ENCODE results near the gene HCRT. TPM values are rescaled to one million over a fixed set of nuclear protein-coding genes. Genes with fewer than 3 reads are reported as not detected.
A peak's percentile ranks its signal among the peaks of the same experiment; 100 is the strongest.

Gene HCRT
- total and polyA plus RNA-seq, 2 of the 8 experiments (the other 6 are each of a cell fraction or from before 2014, with no cell fraction given) = not detected

GRCh38 chr17:42159796-42160530, 25.3 kb downstream of the HCRT start:
- no peak for TF ChIP-seq FOSL1 (IDR thresholded peaks at IDR 0.05; ENCODE audit: insufficient read depth, low read depth, low read length)
- no peak for TF ChIP-seq BACH1 (IDR thresholded peaks at IDR 0.05; ENCODE audit: low read length)
- TF ChIP-seq EZH2 (IDR thresholded peaks at IDR 0.05; ENCODE audit: low read depth, low read length, severe bottlenecking) = no peak
- TF ChIP-seq EGR1 (IDR thresholded peaks at IDR 0.05; ENCODE audit: borderline replicate concordance, low read depth, low read length) = no peak
- TF ChIP-seq CBX8 (IDR thresholded peaks at IDR 0.05; ENCODE audit: borderline replicate concordance, low read depth, low read length) = no peak
- TF ChIP-seq GABPA (IDR thresholded peaks at IDR 0.05; ENCODE audit: borderline replicate concordance, insufficient read depth, low read length) = no peak
- TF ChIP-seq EP300 (IDR thresholded peaks at IDR 0.05; ENCODE audit: borderline replicate concordance in 1 of 2, low read depth in 2 of 2, low read length in 2 of 2) = no peak
- Histone ChIP-seq H3K4me1 (replicated peaks in 1 of 4; ENCODE audit: control insufficient read depth in 3 of 4, insufficient read depth in 4 of 4, low read length in 3 of 4) (peaks cover 0 to 10% (median 5%) of the 10 kb centered on the region in 4 experiments; a peak in 5 of 7 replicates), H3K79me2 (ENCODE audit: control insufficient read depth in 1 of 2, insufficient read depth in 2 of 2, low read length in 2 of 2) (no peaks in the 10 kb centered on the region), H4K5ac (ENCODE audit: insufficient read length, low read depth, low read length) (no peak overlapping the region), H3K27me3 (replicated peaks in 1 of 4; ENCODE audit: control insufficient read depth in 3 of 4, extremely low read depth in 1 of 4, insufficient read depth in 3 of 4, low read length in 3 of 4) (no peaks in the 10 kb centered on the region), H2BK12ac (ENCODE audit: low read depth, low read length) (0 out of 2 replicates have a peak overlapping the region, but pooled peaks have one; percentile 17), H3K23ac (ENCODE audit: insufficient read length) (no peak overlapping the region), H3K27ac (ENCODE audit: low read depth, low read length) (no peak overlapping the region), H3K14ac (ENCODE audit: insufficient read length) (no peak overlapping the region), H3K79me1 (ENCODE audit: low read depth, low read length) (no peaks in the 10 kb centered on the region), H3K23me2 (ENCODE audit: low read depth, low read length) (peaks cover 7% of the 10 kb centered on the region; the same call in 1 of the 2 replicates), H2AFZ (ENCODE audit: low read length) (no peak overlapping the region), H2BK120ac (replicated peaks; ENCODE audit: low read depth, low read length) (no peak overlapping the region), H3K18ac (ENCODE audit: extremely low read depth, low read length) (no peak overlapping the region), H4K8ac (ENCODE audit: extremely low read depth, insufficient read depth, low read length) (peak overlapping the region; percentile 36; the same call in 1 of the 2 replicates), H2BK20ac (ENCODE audit: low read length) (no peak overlapping the region), H3K4ac (replicated peaks; ENCODE audit: insufficient read length, low read depth, low read length) (no peak overlapping the region), H3K36me3 (ENCODE audit: control insufficient read depth in 2 of 4, insufficient read depth in 4 of 4, low read length in 3 of 4) (no peaks in the 10 kb centered on the region), H4K20me1 (replicated peaks in 1 of 2; ENCODE audit: control insufficient read depth in 1 of 2, insufficient read depth in 2 of 2, low read length in 2 of 2) (no peaks in the 10 kb centered on the region), H2AK5ac (ENCODE audit: low read depth, low read length) (no peak overlapping the region), H2BK15ac (ENCODE audit: low read length) (no peak overlapping the region), H3K4me3 (ENCODE audit: extremely low read depth in 1 of 4, insufficient read depth in 2 of 4, low read depth in 3 of 4, low read length in 4 of 4) (no peak overlapping the region), H4K91ac (replicated peaks; ENCODE audit: insufficient read length, low read length) (no peak overlapping the region), H3K56ac (replicated peaks; ENCODE audit: insufficient read length, low read depth, low read length) (no peak overlapping the region), H3K9ac (replicated peaks in 1 of 4; ENCODE audit: extremely low read depth in 1 of 4, low read depth in 3 of 4, low read length in 3 of 4) (no peak overlapping the region), H3K9me3 (ENCODE audit: insufficient read depth in 2 of 2, low read depth in 1 of 2, low read length in 1 of 2) (no peaks in the 10 kb centered on the region), H2BK5ac (ENCODE audit: low read depth, low read length) (0 out of 2 replicates have a peak overlapping the region, but pooled peaks have one; percentile 52), H3K4me2 (ENCODE audit: insufficient read depth in 1 of 2, low read depth in 2 of 2, low read length in 2 of 2) (no peak overlapping the region)
- FAIRE-seq (no peak), DNase-seq (ENCODE audit: low read depth in 1 of 2, low spot score in 2 of 2) (no peak)
- CTCF ChIA-PET (ENCODE audit: partially characterized antibody) = interaction anchor here (1.0 to 2.2 kb wide), 4 partner anchors 12 to 44 kb away, joined by 3 to 5 read pairs (median 4); partner anchors contain the start of gene GHDC
- WGBS, 2 experiments (ENCODE audit: extremely low coverage in 1 of 2, insufficient coverage in 1 of 2, insufficient read length in 1 of 2, insufficient replicate concordance in 2 of 2, low coverage in 1 of 2, low lambda C conversion rate in 2 of 2, missing lambda C conversion rate in 1 of 2) = 87% methylated on average over 12 of the region's 14 CpGs; no CpG with 5 or more reads in 1 of the 2 experiments
- POLR2A ChIA-PET (ENCODE audit: partially characterized antibody) = interaction anchor here (0.9 kb wide), 1 partner anchor 241 kb away, joined by 3 read pairs; the partner anchor contains the start of gene ACLY

Measured in H1 (cell line).